NCI-H774 (cell line): ENCODE measurements around the gene MYOG.

Source experiments
- DNase-seq: peaks from one replicate; lab custom pipeline; 2025; lab: John Stamatoyannopoulos, UW

MYOG gene

GRCh38 chr1:203085528-203086406, at the start of gene MYOG:
TSS of gene MYOG (minus strand) at chr1:203086012. CDS start at chr1:203085961, 51 bp downstream.
- DNase-seq, result no peak

GRCh38 chr1:203133970-203134725, 48.3 kb upstream of the MYOG start:
- DNase-seq, result no peak

DNA sequence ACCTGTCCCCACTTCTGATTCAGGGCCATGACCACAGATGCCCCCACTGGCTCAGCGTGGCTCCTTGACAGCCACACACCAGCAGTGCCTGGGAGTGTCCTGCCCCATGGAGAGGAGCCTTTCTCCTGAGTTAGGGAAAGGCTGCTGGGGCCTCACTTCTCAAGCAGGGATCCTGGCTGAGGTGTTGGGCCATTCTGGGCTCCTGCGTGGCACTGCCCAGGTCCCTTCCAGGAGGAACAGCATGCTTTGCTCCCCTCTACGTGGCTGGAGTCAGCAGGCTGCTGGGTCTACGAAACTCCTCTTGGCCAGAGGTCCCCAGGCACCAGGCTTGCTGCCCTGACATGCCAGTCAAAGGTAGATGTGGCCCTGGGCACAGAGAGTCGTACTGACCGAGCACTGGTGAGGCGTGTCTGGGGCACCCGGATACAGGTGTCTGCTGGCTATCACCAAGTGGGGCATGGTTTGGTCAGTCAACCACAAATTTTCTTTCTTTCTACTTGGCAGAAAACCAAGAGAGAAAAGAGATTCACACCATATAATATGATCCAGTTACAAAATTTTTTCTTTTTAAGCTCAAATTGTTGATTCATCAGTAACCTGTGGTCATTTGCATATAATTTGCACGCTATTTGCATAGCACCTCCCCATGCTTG, 45.9 kb upstream of the MYOG start:
- DNase-seq, result no peak

DNA sequence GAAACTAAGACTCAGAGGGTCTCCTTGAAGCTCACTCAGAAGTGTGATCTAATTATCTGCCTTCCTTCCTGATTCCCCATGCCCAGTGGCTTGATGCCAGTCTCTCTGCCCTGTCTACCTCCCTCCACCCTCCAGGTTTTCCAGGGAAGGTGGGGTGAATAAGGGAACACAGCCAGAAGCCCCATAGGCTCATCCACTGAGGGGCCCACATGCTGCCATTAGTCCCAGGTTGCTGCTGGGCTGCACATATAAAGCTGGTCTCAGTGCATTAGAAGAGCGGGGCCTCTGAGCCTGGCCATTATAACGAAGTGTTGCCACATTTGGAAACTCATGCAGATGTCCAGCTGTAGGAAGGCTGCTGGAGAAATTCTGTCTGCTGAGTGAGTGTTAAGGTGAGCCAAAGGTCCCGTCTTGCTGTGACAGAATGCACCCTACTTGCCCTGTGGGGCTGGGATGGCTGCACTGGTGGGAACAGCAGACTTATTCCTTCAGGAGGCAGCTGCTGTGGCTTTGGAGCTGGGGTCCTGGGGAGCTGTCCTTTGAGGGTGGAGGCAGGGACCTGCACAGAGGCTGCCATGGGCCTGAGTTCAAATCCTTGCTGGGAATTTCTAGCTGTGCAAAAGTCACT, 44.7 kb upstream of the MYOG start:
- DNase-seq, result no peak

DNA sequence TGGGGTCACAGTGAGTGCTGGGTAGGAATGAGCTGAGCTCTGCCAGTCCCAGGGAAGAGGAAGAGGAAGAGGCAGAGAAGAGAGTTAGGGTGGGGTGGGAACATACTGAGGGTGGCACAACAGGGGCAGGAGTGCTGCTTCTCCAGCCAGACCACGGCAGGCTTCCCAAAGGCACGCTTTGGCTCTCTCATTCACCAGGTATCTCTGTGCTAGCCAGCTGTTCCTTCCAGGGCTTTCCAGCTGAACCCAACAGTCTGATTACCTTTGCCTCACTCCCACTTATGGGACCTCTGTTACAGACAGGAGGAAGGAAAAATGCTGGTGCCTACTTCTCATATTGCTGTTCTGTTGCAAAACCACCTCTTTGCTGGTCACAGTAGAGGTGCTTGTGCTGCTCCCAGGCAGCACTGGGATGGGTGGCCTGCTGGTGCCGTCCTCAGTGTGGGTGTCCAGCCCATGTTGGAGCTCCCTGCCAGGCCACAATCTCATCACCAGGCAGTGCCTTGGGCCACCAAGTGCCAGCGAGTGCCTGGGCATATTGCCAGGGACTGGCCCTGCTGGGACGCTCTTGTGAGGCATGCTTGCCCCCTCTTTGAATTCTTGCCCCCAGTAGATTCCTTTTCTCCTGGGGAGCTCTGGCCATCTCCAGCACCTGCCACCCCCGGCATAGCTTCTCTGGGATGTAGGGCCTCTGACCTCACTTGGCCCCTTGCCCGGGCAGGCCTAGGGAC, 43.9 kb upstream of the MYOG start:
- DNase-seq, result no peak

GRCh38 chr1:203128716-203129500, 43.1 kb upstream of the MYOG start:
- no peak for DNase-seq

DNA sequence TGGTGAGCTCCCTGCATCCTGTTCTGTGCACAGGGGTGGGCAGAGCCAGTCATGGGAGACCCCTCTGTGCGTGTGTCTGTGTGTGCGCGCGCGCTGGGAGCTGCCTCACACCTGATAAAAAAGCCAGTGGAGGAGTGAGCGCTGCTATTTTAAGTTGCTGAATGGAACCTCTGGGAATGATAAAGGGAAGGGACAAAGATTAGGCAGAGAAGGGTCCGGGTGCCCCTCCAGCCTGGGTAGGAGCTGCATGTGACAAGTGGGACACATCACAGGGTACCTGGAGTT, 42.6 kb upstream of the MYOG start:
- DNase-seq, result no peak

DNA sequence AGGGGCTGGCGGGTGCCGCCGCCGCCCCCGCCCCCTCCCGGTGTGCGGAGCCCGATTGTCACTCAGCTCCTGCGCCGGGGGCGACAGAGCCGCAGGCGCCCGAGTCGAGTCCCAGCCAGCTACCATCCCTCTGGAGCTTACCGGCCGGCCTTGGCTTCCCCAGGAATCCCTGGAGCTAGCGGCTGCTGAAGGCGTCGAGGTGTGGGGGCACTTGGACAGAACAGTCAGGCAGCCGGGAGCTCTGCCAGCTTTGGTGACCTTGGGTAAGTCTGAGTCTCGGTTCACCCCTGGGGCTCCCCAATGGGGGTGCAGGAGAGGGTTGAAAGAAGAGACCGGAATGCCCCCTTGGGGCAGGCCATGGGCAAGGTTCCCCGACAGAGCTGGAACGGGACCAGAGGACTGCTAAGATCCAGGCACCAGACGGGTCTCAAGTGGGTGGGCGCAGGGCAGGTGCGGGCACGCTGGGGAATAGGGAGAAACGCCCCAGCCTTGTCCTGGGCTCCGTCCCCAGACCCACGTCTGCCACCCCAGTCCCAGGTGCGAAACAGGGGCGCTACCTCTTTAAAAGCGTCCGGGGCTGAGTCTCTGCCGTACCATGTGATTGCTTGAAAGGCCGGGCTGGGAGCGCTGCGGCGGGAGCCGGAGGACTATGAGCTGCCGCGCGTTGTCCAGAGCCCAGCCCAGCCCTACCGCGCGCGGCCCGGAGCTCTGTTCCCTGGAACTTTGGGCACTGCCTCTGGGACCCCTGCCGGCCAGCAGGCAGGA, 42.0 kb upstream of the MYOG start, which contains the start of gene ADORA1:
ADORA1 (plus strand) TSS at position 61 of the 765 bp plus-strand sequence. CDS start 1,116 bp downstream, outside the sequence.
- DNase-seq, result no peak

DNA sequence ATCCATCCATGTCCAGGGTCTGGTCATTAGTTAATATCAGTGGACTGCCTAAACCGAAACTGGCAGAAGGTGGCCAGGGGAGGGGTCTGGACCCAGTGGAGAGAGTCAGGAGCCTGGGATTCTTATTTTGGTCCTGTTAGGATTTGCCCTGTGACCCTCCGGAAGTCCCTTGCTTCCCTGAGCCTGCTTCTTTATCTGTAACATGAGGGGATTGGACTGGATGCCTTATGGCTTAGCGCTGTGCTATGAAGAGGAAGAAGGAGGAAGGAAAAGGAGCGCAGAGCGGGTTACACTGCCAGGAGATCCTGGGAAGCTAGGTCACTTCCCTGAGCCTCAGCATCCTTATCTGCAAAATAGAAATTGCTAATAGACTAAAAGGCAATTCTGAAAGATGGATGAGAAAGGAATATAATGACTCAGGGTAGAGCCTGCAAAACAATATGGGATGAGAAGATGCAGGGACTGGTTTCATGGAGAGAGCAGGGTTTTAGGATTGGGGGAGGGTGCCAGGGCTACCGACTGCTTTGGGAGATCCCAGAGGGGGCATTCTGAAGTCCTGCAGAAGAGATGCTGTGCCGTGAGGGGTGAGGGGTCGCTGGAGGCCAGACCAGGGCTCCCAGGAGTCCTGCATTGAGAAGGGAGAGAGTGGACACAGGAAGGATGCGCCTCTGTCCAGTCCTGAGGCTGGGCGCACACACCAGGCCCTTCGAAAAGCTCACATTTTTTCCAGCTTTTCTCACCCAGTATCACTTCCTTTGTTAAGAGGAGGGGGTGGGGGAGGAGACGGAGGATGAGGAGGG, 41.3 kb upstream of the MYOG start:
- no peak for DNase-seq

DNA sequence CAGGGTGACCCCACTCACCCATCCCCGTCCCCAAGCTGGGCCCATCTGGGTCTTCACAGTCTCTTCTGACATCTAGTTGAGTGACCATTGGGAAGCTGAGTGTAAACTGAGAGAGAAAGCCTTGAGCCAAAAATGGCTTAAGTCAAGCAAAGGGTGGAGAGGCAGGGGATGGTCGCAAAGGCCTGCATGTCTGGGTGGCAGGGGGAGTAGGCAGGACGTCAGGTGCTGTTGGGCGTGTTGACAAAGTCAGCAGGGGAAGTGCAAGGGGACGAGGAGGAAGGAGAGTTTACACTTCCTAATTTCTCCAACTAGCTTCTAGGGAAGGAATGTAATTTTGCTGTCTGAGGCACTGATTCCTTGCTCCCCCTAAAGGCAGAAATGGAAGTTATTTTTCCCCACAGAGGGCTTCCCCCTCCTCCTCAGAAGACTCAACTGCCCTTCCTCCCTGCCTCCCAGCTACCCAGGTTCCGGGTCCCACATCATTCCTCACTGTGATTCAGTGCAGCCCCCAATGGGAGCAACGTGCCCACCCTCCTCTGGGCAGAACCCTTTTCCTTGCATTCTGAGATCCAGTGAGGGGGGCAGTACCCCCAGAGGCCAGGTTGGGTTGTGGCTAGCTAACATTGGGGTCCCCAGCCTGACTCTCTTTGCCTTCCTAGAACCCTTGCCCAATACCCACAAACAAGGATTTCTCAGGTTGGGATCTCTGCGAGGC, 40.5 kb upstream of the MYOG start:
- DNase-seq, result no peak

DNA sequence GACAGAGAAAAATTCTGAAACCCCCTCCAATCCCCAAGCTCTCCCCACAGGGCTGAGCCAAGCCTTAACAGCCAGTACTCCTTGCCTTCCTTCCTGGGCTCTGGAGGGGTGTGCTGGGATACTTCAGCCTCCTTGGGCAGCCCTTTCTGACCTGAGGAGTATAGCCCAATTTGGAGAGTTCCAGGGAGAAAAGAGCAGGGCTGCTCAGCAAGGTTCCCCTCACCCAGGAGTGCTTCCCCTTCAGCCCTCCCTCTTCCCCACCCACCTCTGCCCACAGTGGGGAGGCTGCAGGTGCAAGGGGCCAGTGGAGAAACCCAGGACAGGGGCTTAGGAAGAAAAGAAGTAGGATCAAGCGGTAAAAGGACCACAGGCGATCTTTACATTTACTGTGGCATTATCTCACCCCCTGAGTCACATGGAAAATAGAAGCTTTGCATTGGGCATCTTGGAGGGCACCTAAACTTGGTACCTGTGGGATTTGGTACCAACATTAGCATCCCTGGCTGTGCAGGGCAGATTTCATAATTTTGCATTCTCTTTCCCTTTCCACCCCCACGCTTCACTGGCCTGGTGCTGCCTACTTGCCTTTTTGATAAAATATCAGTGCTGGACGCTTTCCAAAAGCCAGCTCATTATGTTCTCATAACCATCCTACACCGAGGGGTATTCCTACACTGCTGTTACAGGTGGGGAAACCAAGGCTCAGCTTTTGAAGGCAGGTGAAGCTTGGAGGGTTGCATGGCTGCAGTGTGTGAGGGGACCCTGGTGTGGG, 38.9 kb upstream of the MYOG start:
- DNase-seq, result no peak

GRCh38 chr1:203124011-203124410, 38.2 kb upstream of the MYOG start:
- DNase-seq, result no peak

GRCh38 chr1:203122159-203122558, 36.3 kb upstream of the MYOG start:
- DNase-seq, result no peak

DNA sequence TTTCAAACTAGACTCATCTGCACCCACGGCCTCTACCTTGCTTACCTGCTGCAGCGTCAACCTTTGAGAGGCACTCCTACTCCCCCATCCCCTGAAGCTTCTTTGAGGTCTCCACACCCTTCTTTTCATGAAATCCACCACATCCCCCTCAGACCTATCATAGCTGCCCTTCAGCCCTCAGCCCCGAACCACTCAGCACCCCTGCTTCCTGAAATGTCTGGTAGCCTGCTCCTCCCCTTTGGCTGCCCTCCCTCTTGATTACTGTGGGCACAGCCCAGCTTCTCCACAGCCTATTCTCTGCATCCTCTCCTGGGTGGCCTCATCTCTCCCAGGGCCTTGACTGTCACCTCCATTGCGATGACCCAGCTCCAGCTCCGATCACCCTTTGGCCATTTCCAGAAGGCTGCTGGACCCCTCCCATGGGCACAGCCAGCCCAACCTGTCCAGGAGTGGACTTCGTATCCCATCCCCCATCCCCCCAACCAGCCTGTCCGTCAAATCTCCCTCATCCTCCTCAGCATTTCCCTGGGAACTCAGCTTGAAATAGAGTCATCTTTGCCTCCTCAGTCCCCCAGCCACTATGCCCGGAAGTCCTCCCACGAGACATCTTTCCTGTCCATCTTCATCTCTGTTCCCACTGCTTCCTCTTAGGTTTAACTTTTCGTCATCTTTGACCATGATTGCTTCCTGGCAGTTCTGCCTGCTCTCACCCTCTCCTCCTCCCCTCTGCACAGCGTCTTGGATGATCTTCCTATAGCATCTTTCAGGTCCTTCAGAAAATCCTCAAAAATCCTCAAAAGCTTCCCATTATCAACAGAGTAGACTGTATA, 35.6 kb upstream of the MYOG start:
- no peak for DNase-seq

GRCh38 chr1:203120325-203121153, 34.7 kb upstream of the MYOG start:
- no peak for DNase-seq
